IMR-90 (cell line): ENCODE data around the gene NCKAP5. TPM values are rescaled to one million over a fixed set of nuclear protein-coding genes. Genes with fewer than 3 reads are reported as not detected.

Experiments
- ATAC-seq: fragments of 200-7000 bp; cut with Tn5 transposase; 2 replicates; pipeline ENCODE4 v1.9.1; 2020; ENCODE audit warnings: low read depth, mild to moderate bottlenecking, moderate library complexity
- BruUV-seq: library from RNA; stranded (reverse); fragments of 400-500 nt; replicated peaks from 2 replicates; lab custom pipeline; 2021; lab: Mats Ljungman, UMichigan
- CTCF ChIA-PET: fragments of 300-600 bp; formaldehyde crosslinking; extraction: SDS; loops from one replicate; lab custom pipeline; 2021; ENCODE audit warnings: antibody characterized with exemption; lab: Yijun Ruan, JAX
- POLR2A ChIA-PET: fragments of 300-600 bp; sonication (Branson Sonifier 250); formaldehyde crosslinking; loops from one replicate; lab custom pipeline; 2022; ENCODE audit warnings: antibody characterized with exemption; ENCODE audit not compliant: unreplicated experiment; lab: Charles Lee
- DNase-seq: peaks from one replicate; pipeline ENCODE4 v3.0.0; 2013
- H2AFZ ChIP-seq: replicated peaks from 2 replicates; pipeline ENCODE3; 2013; ENCODE audit warnings: low read length, mild to moderate bottlenecking; ENCODE audit not compliant: poor library complexity
- H2AK5ac ChIP-seq: 2 replicates; pipeline ENCODE4 v1.6.1; 2013; ENCODE audit warnings: low read depth, low read length, inconsistent platforms
- H2AK9ac ChIP-seq: replicated peaks from 2 replicates; pipeline ENCODE3; 2013; ENCODE audit warnings: mild to moderate bottlenecking, low read depth, low read length, moderate library complexity; ENCODE audit not compliant: poor library complexity
- H2BK120ac ChIP-seq: 2 replicates; pipeline ENCODE4 v1.6.1; 2013; ENCODE audit warnings: low read depth, low read length, inconsistent platforms
- H2BK15ac ChIP-seq: 3 replicates; pipeline ENCODE4 v1.6.1; 2013; ENCODE audit warnings: low read depth, low read length, inconsistent platforms
- H2BK20ac ChIP-seq: 2 replicates; pipeline ENCODE4 v1.6.1; 2013; ENCODE audit warnings: low read depth, mild to moderate bottlenecking, inconsistent platforms, low read length, moderate library complexity
- H2BK5ac ChIP-seq: 2 replicates; pipeline ENCODE4 v1.6.1; 2013; ENCODE audit warnings: mild to moderate bottlenecking, low read depth, low read length, inconsistent platforms; ENCODE audit not compliant: poor library complexity, severe bottlenecking
- H3K14ac ChIP-seq: replicated peaks from 2 replicates; pipeline ENCODE4 v1.6.1; 2013; ENCODE audit warnings: low read depth, low read length, inconsistent platforms
- H3K18ac ChIP-seq: 2 replicates; pipeline ENCODE4 v1.6.1; 2013; ENCODE audit warnings: low read depth, low read length, control low read depth
- H3K23ac ChIP-seq: 2 replicates; pipeline ENCODE4 v1.6.1; 2013; ENCODE audit warnings: low read depth, low read length, inconsistent platforms
- H3K27ac ChIP-seq: 2 replicates; pipeline ENCODE4 v1.5.1; 2013; ENCODE audit warnings: mild to moderate bottlenecking, control low read depth, low read length; ENCODE audit not compliant: insufficient read depth
- H3K27me3 ChIP-seq: 2 replicates; pipeline ENCODE4 v1.6.1; 2013; ENCODE audit warnings: low read length; ENCODE audit not compliant: control insufficient read depth, insufficient read depth
- H3K36me3 ChIP-seq: 2 replicates; pipeline ENCODE4 v1.6.1; 2013; ENCODE audit warnings: low read length, mixed read lengths; ENCODE audit not compliant: control insufficient read depth, insufficient read depth
- H3K4ac ChIP-seq: 2 replicates; pipeline ENCODE4 v1.6.1; 2013; ENCODE audit warnings: low read depth, low read length, inconsistent platforms
- H3K4me1 ChIP-seq: 2 replicates; pipeline ENCODE4 v1.6.1; 2013; ENCODE audit warnings: low read length, mixed read lengths; ENCODE audit not compliant: control insufficient read depth, insufficient read depth
- H3K4me2 ChIP-seq: 2 replicates; pipeline ENCODE4 v1.6.1; 2013; ENCODE audit warnings: low read depth, mild to moderate bottlenecking, control low read depth, low read length, moderate library complexity
- H3K4me3 ChIP-seq: 2 replicates; pipeline ENCODE4 v1.5.1; 2013; ENCODE audit warnings: low read depth, mild to moderate bottlenecking, control low read depth, low read length, moderate library complexity; ENCODE audit not compliant: insufficient read depth
- H3K56ac ChIP-seq: 2 replicates; pipeline ENCODE4 v1.6.1; 2013; ENCODE audit warnings: low read length, inconsistent platforms; ENCODE audit not compliant: insufficient read depth; ENCODE audit errors: extremely low read depth
- H3K79me1 ChIP-seq, 2 experiments: 2 replicates each; pipeline ENCODE4 v1.6.1; 2013; ENCODE audit warnings: low read length in 2 of 2, inconsistent platforms in 1 of 2, low read depth in 1 of 2
- H3K9ac ChIP-seq: 2 replicates; pipeline ENCODE4 v1.6.1; 2013; ENCODE audit warnings: low read depth, low read length, control low read depth
- H3K9me1 ChIP-seq: 2 replicates; pipeline ENCODE4 v1.6.1; 2013; ENCODE audit warnings: low read length, inconsistent platforms; ENCODE audit not compliant: insufficient read depth
- H3K9me3 ChIP-seq: 2 replicates; pipeline ENCODE4 v1.6.1; 2013; ENCODE audit warnings: low read length; ENCODE audit not compliant: control insufficient read depth, insufficient read depth
- H4K20me1 ChIP-seq: 2 replicates; pipeline ENCODE4 v1.6.1; 2013; ENCODE audit warnings: low read length, inconsistent platforms; ENCODE audit not compliant: insufficient read depth
- H4K5ac ChIP-seq: 2 replicates; pipeline ENCODE4 v1.6.1; 2013; ENCODE audit warnings: mild to moderate bottlenecking, low read depth, low read length, control low read depth
- H4K8ac ChIP-seq, 2 experiments: 2 replicates each; pipeline ENCODE4 v1.6.1; 2013; ENCODE audit warnings: low read depth in 2 of 2, low read length in 2 of 2, control low read depth in 1 of 2, inconsistent platforms in 1 of 2
- H4K91ac ChIP-seq: 2 replicates; pipeline ENCODE4 v1.6.1; 2013; ENCODE audit warnings: low read depth, low read length, inconsistent platforms; ENCODE audit not compliant: insufficient read depth
- BHLHE40 ChIP-seq: fragments of 150-350 bp; IDR thresholded peaks from 2 replicates; pipeline ENCODE4 v1.6.1; 2016; ENCODE audit warnings: mild to moderate bottlenecking, low read depth, low read length
- CEBPB ChIP-seq: IDR thresholded peaks from 2 replicates; pipeline ENCODE4 v1.6.1; 2012; ENCODE audit warnings: low read depth, low read length, improper control_type of control experiment
- CHD1 ChIP-seq: IDR thresholded peaks from 2 replicates; pipeline ENCODE4 v1.6.1; 2012; ENCODE audit warnings: low read depth, low read length, improper control_type of control experiment
- FOS ChIP-seq: fragments of 150-350 bp; IDR thresholded peaks from 2 replicates; pipeline ENCODE4 v1.6.1; 2016; ENCODE audit warnings: low read depth, low read length
- MAFK ChIP-seq: IDR thresholded peaks from 2 replicates; pipeline ENCODE4 v1.6.1; 2012; ENCODE audit warnings: low read depth, low read length, improper control_type of control experiment
- MXI1 ChIP-seq: IDR thresholded peaks from 2 replicates; pipeline ENCODE4 v1.6.1; 2012; ENCODE audit warnings: low read depth, mild to moderate bottlenecking, low read length, moderate library complexity, borderline replicate concordance
- NFE2L2 ChIP-seq: fragments of 150-350 bp; IDR thresholded peaks from 2 replicates; pipeline ENCODE4 v1.6.1; 2016; ENCODE audit warnings: low read depth, mild to moderate bottlenecking, low read length
- RCOR1 ChIP-seq: IDR thresholded peaks from 2 replicates; pipeline ENCODE4 v1.6.1; 2012; ENCODE audit warnings: mild to moderate bottlenecking, low read length, improper control_type of control experiment; ENCODE audit not compliant: insufficient replicate concordance
- WGBS, 2 experiments: methylation state at CpG; one replicate each; pipeline versions ENCODE4 v1.1.5 to v1.1.7; 2013; ENCODE audit warnings: missing lambda C conversion rate in 2 of 2; ENCODE audit not compliant: insufficient read length in 1 of 2; ENCODE audit errors: extremely low coverage in 2 of 2; 5-methylcytosine and 5-hydroxymethylcytosine counted together
- dilution Hi-C: fragments of 300-500 bp; cut with HindIII; formaldehyde crosslinking; loops from one replicate; pipeline ENCODE4 v1.14.3; 2018; ENCODE audit warnings: low sequenced_read_pairs; ENCODE audit not compliant: unreplicated experiment
- in situ Hi-C: fragments of 300-500 bp; cut with MboI; formaldehyde crosslinking; loops from 3 replicates; pipeline ENCODE4 v1.14.3; 2019; ENCODE audit warnings: low sequenced_read_pairs, inconsistent platforms, mixed read lengths
- intact Hi-C: fragments of 100-400 bp; cut with micrococcal nuclease; formaldehyde crosslinking; loops from 2 replicates; pipeline ENCODE4 v1.10.0; 2022
- polyA plus RNA-seq, 3 experiments: library from polyadenylated mRNA; depleted of rRNA; stranded (reverse); fragments of >200 nt; gene quantifications; 2 replicates each; pipeline ENCODE4 v1.2.3, GENCODE V29; 2012; ENCODE audit warnings: low replicate concordance in 1 of 3
- total RNA-seq: library from RNA; depleted of rRNA; stranded (reverse); fragments of >200 nt; gene quantifications from 2 replicates; pipeline ENCODE4 v1.2.3, GENCODE V29; 2012

The NCKAP5 gene
- total and polyA plus RNA-seq, 2 of the 4 experiments (the other 2 are of a cell fraction), result 2.7 to 3.9 TPM

DNA sequence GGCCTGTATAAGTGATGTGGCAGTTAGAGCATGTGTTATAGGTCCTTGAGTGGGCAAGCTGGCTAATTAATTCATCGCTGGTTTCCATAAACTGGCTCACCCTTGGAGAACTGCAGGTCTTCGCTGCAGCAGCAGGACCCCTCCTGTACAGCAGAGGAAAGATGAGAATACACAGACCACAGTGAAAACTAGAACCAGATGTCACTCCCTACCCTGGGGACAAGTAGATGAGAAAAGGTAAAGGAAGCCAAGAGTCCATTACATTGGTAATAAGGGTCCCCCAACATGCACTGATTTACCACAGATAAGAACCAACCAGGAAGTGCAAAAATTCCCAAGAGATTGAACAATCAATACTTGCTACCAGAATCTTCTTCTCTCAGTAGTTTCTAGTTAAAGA is 482.6 kb downstream of the NCKAP5 start:
- Histone ChIP-seq H3K27ac (no peak overlapping the region), H3K27me3 (no peaks in the 10 kb centered on the region), H3K18ac (no peak overlapping the region), H2AK9ac (no peak overlapping the region), H3K79me1 (peaks cover 6 to 47% of the 10 kb centered on the region in 2 experiments; a peak in 3 of 4 replicates), H3K4me3 (no peak overlapping the region), H4K5ac (no peak overlapping the region), H3K4ac (no peak overlapping the region), H2BK15ac (no peak overlapping the region), H2BK20ac (no peak overlapping the region), H3K9me1 (peaks cover 7% of the 10 kb centered on the region; the same call in 1 of the 2 replicates), H4K20me1 (peaks cover 3% of the 10 kb centered on the region; the same call in 1 of the 2 replicates), H3K4me1 (no peaks in the 10 kb centered on the region), H2BK120ac (no peak overlapping the region), H2AFZ (no peak overlapping the region), H2BK5ac (no peak overlapping the region), H3K4me2 (no peak overlapping the region), H3K14ac (no peak overlapping the region), H3K36me3 (peaks cover 3% of the 10 kb centered on the region; the same call in 1 of the 2 replicates), H3K9ac (no peak overlapping the region), H3K9me3 (no peaks in the 10 kb centered on the region), H2AK5ac (no peak overlapping the region), H3K56ac (no peak overlapping the region), H4K91ac (no peak overlapping the region), H3K23ac (no peak overlapping the region), H4K8ac (no peak overlapping the region)
- no peak for ATAC-seq
- BruUV-seq, result no TSS peak
- TF ChIP-seq BHLHE40 (no peak), NFE2L2 (no peak), FOS (no peak), MAFK (no peak), CHD1 (no peak), RCOR1 (no peak), MXI1 (no peak), CEBPB (no peak)
- dilution Hi-C loops, result no loop called here
- intact Hi-C loops, result no loop called here
- CTCF ChIA-PET, result no interaction called here
- no CpG with 5 or more reads among the region's 2 CpGs for WGBS, 2 experiments
- POLR2A ChIA-PET, result no interaction called here
- DNase-seq, result no peak
- in situ Hi-C loops, result no loop called here
